NCI-H345 (cell line): ENCODE measurements around the gene ATP5F1E.
"Not testable (repeated sequence)": the region's sequence is repeated elsewhere in the genome, so short reads cannot be mapped to it uniquely, and the experiment has no call there.

Experiments
- DNase-seq: peaks from one replicate; lab custom pipeline; 2025; lab: John Stamatoyannopoulos, UW

The ATP5F1E gene

GRCh38 chr20:58988565-58988882 is 43.6 kb downstream of the ATP5F1E start:
- no peak for DNase-seq

GRCh38 chr20:58987790-58988564 is 44.2 kb downstream of the ATP5F1E start:
- no peak for DNase-seq

- DNase-seq = no peak
Measured at GRCh38 chr20:58986968-58987517, 45.1 kb downstream of the ATP5F1E start.

- DNase-seq = no peak
Measured at GRCh38 chr20:58986286-58986967, 45.7 kb downstream of the ATP5F1E start.

- DNase-seq = no peak
Measured at GRCh38 chr20:58985656-58986055, 46.5 kb downstream of the ATP5F1E start.

GRCh38 chr20:58984691-58985090 is 47.4 kb downstream of the ATP5F1E start:
- DNase-seq = no peak

GRCh38 chr20:58983115-58983468 is 49.0 kb downstream of the ATP5F1E start:
- DNase-seq = not testable (repeated sequence)

GRCh38 chr20:58982406-58983114 is 49.6 kb downstream of the ATP5F1E start:
- DNase-seq = no peak

- peak; percentile 20 for DNase-seq
Measured at GRCh38 chr20:58981628-58982364, 50.3 kb downstream of the ATP5F1E start.

GRCh38 chr20:58980711-58981627 is 51.2 kb downstream of the ATP5F1E start, which contains the start of gene NELFCD:
TSS of gene NELFCD (plus strand) at chr20:58981256. CDS start at chr20:58981310, 54 bp downstream.
- peak; percentile 94 for DNase-seq

- no peak for DNase-seq
Measured at GRCh38 chr20:58978351-58979190, 53.6 kb downstream of the ATP5F1E start.

- DNase-seq = no peak
Measured at GRCh38 chr20:58976061-58976730, 55.9 kb downstream of the ATP5F1E start.
